Spleen (tissue), 7 donors: ENCODE measurements around the gene ISOC2.

ENCODE experiments used
- POLR2A ChIP-seq, 3 donors: fragments of 450-650 bp; IDR thresholded peaks; one replicate each; pipeline ENCODE4 v1.5.1; 2017; ENCODE audit warnings: antibody characterized with exemption in 3 of 3, mild to moderate bottlenecking in 1 of 3
- TF ChIP-seq, protein P1 (sequence below), 11 experiments: fragments of 200-600 bp in 7 of 11; fragments of 450-650 bp in 4 of 11; sonication (generic) in 4 of 11; IDR thresholded peaks in 8 of 11; conservative IDR thresholded peaks in 3 of 11; 1 replicate in 7 of 11; 2 replicates in 4 of 11; pipeline versions ENCODE4 v1.4.0 to v1.8.0; 2016 to 2021; ENCODE audit warnings: antibody characterized with exemption in 11 of 11, inconsistent platforms in 4 of 11, mild to moderate bottlenecking in 1 of 11
- donor health status: DM: no; HTN: no; CAD: no; lungs with moderate emphysema.
- donor health status: DM: no; HTN: no; CAD: no.
- donor health status: DM: no; HTN: no; CAD: no.

GRCh38 chr19:55436847-55437246 is 24.6 kb downstream of the ISOC2 start:
- TF ChIP-seq, protein P1, sequence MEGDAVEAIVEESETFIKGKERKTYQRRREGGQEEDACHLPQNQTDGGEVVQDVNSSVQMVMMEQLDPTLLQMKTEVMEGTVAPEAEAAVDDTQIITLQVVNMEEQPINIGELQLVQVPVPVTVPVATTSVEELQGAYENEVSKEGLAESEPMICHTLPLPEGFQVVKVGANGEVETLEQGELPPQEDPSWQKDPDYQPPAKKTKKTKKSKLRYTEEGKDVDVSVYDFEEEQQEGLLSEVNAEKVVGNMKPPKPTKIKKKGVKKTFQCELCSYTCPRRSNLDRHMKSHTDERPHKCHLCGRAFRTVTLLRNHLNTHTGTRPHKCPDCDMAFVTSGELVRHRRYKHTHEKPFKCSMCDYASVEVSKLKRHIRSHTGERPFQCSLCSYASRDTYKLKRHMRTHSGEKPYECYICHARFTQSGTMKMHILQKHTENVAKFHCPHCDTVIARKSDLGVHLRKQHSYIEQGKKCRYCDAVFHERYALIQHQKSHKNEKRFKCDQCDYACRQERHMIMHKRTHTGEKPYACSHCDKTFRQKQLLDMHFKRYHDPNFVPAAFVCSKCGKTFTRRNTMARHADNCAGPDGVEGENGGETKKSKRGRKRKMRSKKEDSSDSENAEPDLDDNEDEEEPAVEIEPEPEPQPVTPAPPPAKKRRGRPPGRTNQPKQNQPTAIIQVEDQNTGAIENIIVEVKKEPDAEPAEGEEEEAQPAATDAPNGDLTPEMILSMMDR (IDR thresholded peaks at IDR 0.05 in 8 of 11, conservative IDR thresholded peaks at IDR 0.05 in 3 of 11) = no peak
- TF ChIP-seq POLR2A (IDR thresholded peaks at IDR 0.05) = no peak
